Transverse colon (tissue), 4 donors: ENCODE results near the gene RARS1. TPM values are rescaled to one million over a fixed set of nuclear protein-coding genes. Genes with fewer than 3 reads are reported as not detected.

Experiments
- DNase-seq: peaks from one replicate; pipeline ENCODE4 v3.0.0-alpha.2; 2019
- H3K27ac ChIP-seq, 4 donors: fragments of 200-600 bp; sonication (generic); 2 replicates each; pipeline ENCODE4 v1.5.1; 2016 to 2018; ENCODE audit warnings: inconsistent platforms in 4 of 4
- H3K27me3 ChIP-seq: fragments of 200-600 bp; sonication (generic); 2 replicates; pipeline ENCODE4 v1.5.1; 2017; ENCODE audit warnings: inconsistent platforms
- H3K36me3 ChIP-seq, 4 donors: fragments of 200-600 bp; sonication (generic); 2 replicates each; pipeline ENCODE4 v1.5.1; 2017 to 2019; ENCODE audit warnings: inconsistent platforms in 4 of 4
- H3K4me1 ChIP-seq, 4 donors: fragments of 200-600 bp; sonication (generic); 2 replicates each; pipeline ENCODE4 v1.5.1; 2017 to 2020; ENCODE audit warnings: inconsistent platforms in 4 of 4
- H3K4me3 ChIP-seq, 4 donors: fragments of 200-600 bp; sonication (generic); 1 replicate in 1 of 4; 2 replicates in 3 of 4; pipeline versions ENCODE4 v1.5.1 to v1.6.1; 2017 to 2019; ENCODE audit warnings: inconsistent platforms in 4 of 4
- H3K9me3 ChIP-seq, 2 donors: fragments of 200-600 bp; sonication (generic); 2 replicates each; pipeline ENCODE4 v1.5.1; 2017 to 2019; ENCODE audit warnings: inconsistent platforms in 2 of 2
- CTCF ChIP-seq, 5 experiments: fragments of 200-600 bp in 3 of 5; fragments of 450-650 bp in 2 of 5; sonication (generic) in 3 of 5; IDR thresholded peaks; 1 replicate in 2 of 5; 2 replicates in 3 of 5; pipeline ENCODE4 v1.5.1; 2016 to 2017; ENCODE audit warnings: antibody characterized with exemption in 5 of 5, inconsistent platforms in 3 of 5, mild to moderate bottlenecking in 2 of 5, moderate library complexity in 1 of 5
- EP300 ChIP-seq: sonication (generic); formaldehyde crosslinking; IDR thresholded peaks from one replicate; pipeline ENCODE4 v1.6.1; 2017; ENCODE audit warnings: antibody characterized with exemption, low read depth
- POLR2A ChIP-seq: fragments of 450-650 bp; IDR thresholded peaks from one replicate; pipeline ENCODE4 v1.6.1; 2016; ENCODE audit warnings: antibody characterized with exemption, mild to moderate bottlenecking, moderate library complexity
- POLR2AphosphoS5 ChIP-seq, 3 donors: sonication (generic); formaldehyde crosslinking; IDR thresholded peaks; one replicate each; pipeline ENCODE4 v1.6.1; 2016; ENCODE audit warnings: antibody characterized with exemption in 3 of 3
- WGBS, 2 donors: methylation state at CpG; one replicate each; pipeline ENCODE4 v1.1.5; 2018; ENCODE audit warnings: low coverage in 1 of 2; 5-methylcytosine and 5-hydroxymethylcytosine counted together
- in situ Hi-C, 4 donors: fragments of 200-750 bp; cut with MboI; loops; one replicate each; pipeline versions ENCODE4 v1.15.0 to v1.15.1; 2017; ENCODE audit warnings: low sequenced_read_pairs in 3 of 4, low pct_ligation_motif_present in 1 of 4, low pct_unique_long_range_greater_than_20kb in 1 of 4
- intact Hi-C: fragments of 100-400 bp; cut with DNase I; formaldehyde crosslinking; loops from one replicate; pipeline ENCODE4 v1.15.1; 2023; ENCODE audit warnings: low total_unique reads
- small RNA-seq, 4 donors: library from RNA; depleted of rRNA; stranded (forward); fragments of <200 nt; gene quantifications; one replicate each; pipeline ENCODE3, GENCODE V24; 2016
- total RNA-seq, 4 donors: library from RNA; depleted of rRNA; stranded (reverse); fragments of >200 nt; gene quantifications; one replicate each; pipeline ENCODE4 v1.1.0, GENCODE V29; 2016

The RARS1 gene
- total RNA-seq, 4 donors from 2014 or later, result 6.6 to 66.8 (median 41.9) TPM

DNA sequence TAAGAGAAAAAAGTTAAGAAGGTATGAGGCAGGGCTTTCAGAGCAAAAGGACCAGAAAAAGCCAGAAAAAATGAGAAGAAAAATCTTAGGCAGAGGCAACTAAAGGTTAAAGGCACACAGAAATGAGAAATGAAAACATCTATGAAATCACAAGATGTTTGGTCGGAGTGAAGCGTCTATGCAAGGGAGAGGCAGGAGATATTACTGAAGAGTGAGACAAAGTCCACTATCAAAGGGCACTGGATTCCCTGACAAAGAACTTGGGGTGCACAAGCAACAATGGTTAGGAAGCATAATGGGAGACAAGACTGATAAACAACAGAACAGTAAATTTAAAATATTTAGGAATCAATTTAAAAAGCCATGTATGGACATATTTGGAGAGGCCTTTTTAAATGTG is 76.0 kb downstream of the RARS1 start:
- H3K36me3 ChIP-seq, result peaks cover 0 to 62% (median 10%) of the 10 kb centered on the region in 4 donors
- in situ Hi-C loops (no loop called here), intact Hi-C loops (no loop called here)
- no peak for DNase-seq
- no peaks in the 10 kb centered on the region for H3K27me3 ChIP-seq
- no peak overlapping the region for H3K4me3 ChIP-seq
- TF ChIP-seq POLR2A (no peak), POLR2AphosphoS5 (IDR thresholded peaks at IDR 0.05) (no peak), EP300 (no peak), CTCF (IDR thresholded peaks at IDR 0.05) (no peak)
- H3K27ac ChIP-seq, result no peak overlapping the region
- peaks cover 0 to 8% (median 2%) of the 10 kb centered on the region in 4 donors for H3K4me1 ChIP-seq
- 63 to 67% methylated on average over 2 of the region's 2 CpGs for WGBS, 2 donors
- no peaks in the 10 kb centered on the region for H3K9me3 ChIP-seq

DNA sequence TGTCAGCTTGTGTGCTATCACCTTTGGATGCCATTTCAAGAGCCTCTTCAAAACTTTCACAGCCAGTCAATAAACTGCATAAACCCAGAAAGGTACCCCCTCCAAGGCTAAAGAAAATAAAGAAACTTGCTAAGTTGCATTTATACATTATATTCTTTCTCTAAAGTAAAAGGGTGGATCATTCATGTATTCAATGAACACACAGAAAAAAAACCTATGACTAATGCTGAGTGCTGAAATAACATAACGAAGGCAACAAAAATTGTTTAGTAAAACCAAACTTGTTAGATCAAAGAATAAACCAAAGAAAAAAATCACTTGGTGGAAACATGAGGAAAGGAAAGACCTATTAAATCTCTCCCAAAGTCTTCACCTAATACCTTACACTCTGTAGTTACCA is 77.7 kb downstream of the RARS1 start:
- intact Hi-C loops, result no loop called here
- WGBS, 2 donors, result 89 to 92% methylated on average over 1 of the region's 1 CpG
- in situ Hi-C loops, result no loop called here
- no peaks in the 10 kb centered on the region for H3K27me3 ChIP-seq
- DNase-seq, result no peak
- no peak for TF ChIP-seq POLR2A
- TF ChIP-seq EP300, result no peak
- TF ChIP-seq CTCF (IDR thresholded peaks at IDR 0.05), result no peak
- TF ChIP-seq POLR2AphosphoS5 (IDR thresholded peaks at IDR 0.05), result no peak
- H3K4me3 ChIP-seq, result no peak overlapping the region
- peaks cover 0 to 8% (median 2%) of the 10 kb centered on the region in 4 donors for H3K4me1 ChIP-seq
- no peaks in the 10 kb centered on the region for H3K9me3 ChIP-seq
- H3K27ac ChIP-seq, result no peak overlapping the region
- peaks cover 0 to 56% (median 10%) of the 10 kb centered on the region in 4 donors for H3K36me3 ChIP-seq

DNA sequence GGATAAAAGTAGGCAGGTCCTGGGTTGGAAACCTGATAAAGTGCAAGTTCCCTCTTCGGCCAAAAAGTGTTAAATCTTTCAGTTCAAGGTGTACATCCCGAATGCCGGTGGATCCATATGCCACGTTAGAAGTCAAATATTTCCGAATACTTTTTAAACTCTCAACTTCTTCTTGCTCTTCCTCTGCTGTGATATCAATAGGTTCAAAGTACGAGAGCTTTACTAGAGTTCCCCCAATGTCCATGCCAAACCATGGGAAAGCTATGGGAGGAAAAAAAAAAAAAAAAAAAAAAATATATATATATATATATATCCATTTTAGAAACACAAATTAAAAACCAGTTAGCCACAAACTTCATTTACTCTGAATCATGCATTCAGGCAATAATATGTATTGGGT is 82.5 kb downstream of the RARS1 start:
- peaks cover 0 to 12% (median 2%) of the 10 kb centered on the region in 4 donors for H3K4me1 ChIP-seq
- TF ChIP-seq EP300, result no peak
- TF ChIP-seq POLR2A, result no peak
- no peak for TF ChIP-seq CTCF (IDR thresholded peaks at IDR 0.05)
- TF ChIP-seq POLR2AphosphoS5 (IDR thresholded peaks at IDR 0.05), result no peak
- no peaks in the 10 kb centered on the region for H3K27me3 ChIP-seq
- intact Hi-C loops (no loop called here), in situ Hi-C loops (no loop called here)
- H3K9me3 ChIP-seq, result no peaks in the 10 kb centered on the region
- H3K36me3 ChIP-seq, result peaks cover 0 to 30% (median 4%) of the 10 kb centered on the region in 4 donors
- no peak overlapping the region for H3K27ac ChIP-seq
- WGBS, 2 donors, result 94 to 95% methylated on average over 6 of the region's 6 CpGs
- DNase-seq, result no peak
- H3K4me3 ChIP-seq, result no peak overlapping the region

Small RNA genes within 50 kb of the gene (small RNA-seq; reads per million reads assigned to genes)
- gene MIR103A1, result 0.48 to 1.4 (median 0.76) reads per million in 4 donors

Other genes with a start within 250 kb of the RARS1 start
- gene WWC1, start 194.8 kb upstream of the RARS1 start, total RNA-seq, result 10 to 100 TPM; 10.1 to 34.8 (median 16.8) TPM
- under 1 TPM in 1 of 4 donors, not detected in 3; 0.96 TPM for gene FBLL1, start 42.8 kb downstream of the RARS1 start, total RNA-seq
- 10 to 100 TPM; 48.6 to 93.8 (median 61.2) TPM for gene PANK3, start 92.9 kb downstream of the RARS1 start, total RNA-seq